ENCODE measurements around the gene PITX1.

The PITX1 gene

GRCh38 chr5:135030956-135031812, 2.8 kb downstream of the PITX1 start:
- H3K4me3 ChIP-seq (ENCODE audit: low read length): peak overlapping the region; percentile 100; the same call in 1 of the 2 replicates
- H3K36me3 ChIP-seq (replicated peaks; ENCODE audit: low read depth, low read length): no peaks in the 10 kb centered on the region
- H3K27me3 ChIP-seq (ENCODE audit: low read depth, low read length): no peaks in the 10 kb centered on the region
- no peak for TF ChIP-seq CTCF (IDR thresholded peaks at IDR 0.05; ENCODE audit: low read depth, low read length)
- no peak for TF ChIP-seq EZH2phosphoT487 (IDR thresholded peaks at IDR 0.05; ENCODE audit: low read depth)
- no peak overlapping the region for H3K27ac ChIP-seq (ENCODE audit: low read length)
- H3K79me2 ChIP-seq (ENCODE audit: low read length): peaks cover 45% of the 10 kb centered on the region
- peaks cover 12% of the 10 kb centered on the region for H3K4me1 ChIP-seq (ENCODE audit: low read length)
- peak overlapping the region; percentile 94 for H3K4me2 ChIP-seq (ENCODE audit: low read length)
- no peak overlapping the region for H2AFZ ChIP-seq (ENCODE audit: low read depth, low read length)
- H4K20me1 ChIP-seq (ENCODE audit: insufficient read depth, low read length): peaks cover 6% of the 10 kb centered on the region; the same call in 1 of the 2 replicates
- H3K9me3 ChIP-seq (ENCODE audit: insufficient read depth, low read length): no peaks in the 10 kb centered on the region
- no peak overlapping the region for H3K9ac ChIP-seq (ENCODE audit: low read length)

- peaks cover 6% of the 10 kb centered on the region; the same call in 1 of the 2 replicates for H4K20me1 ChIP-seq (ENCODE audit: insufficient read depth, low read length)
- H3K4me2 ChIP-seq (ENCODE audit: low read length): no peak overlapping the region
- H3K4me3 ChIP-seq (ENCODE audit: low read length): no peak overlapping the region
- no peak for TF ChIP-seq CTCF (IDR thresholded peaks at IDR 0.05; ENCODE audit: low read depth, low read length)
- TF ChIP-seq EZH2phosphoT487 (IDR thresholded peaks at IDR 0.05; ENCODE audit: low read depth): no peak
- H3K27me3 ChIP-seq (ENCODE audit: low read depth, low read length): no peaks in the 10 kb centered on the region
- H2AFZ ChIP-seq (ENCODE audit: low read depth, low read length): no peak overlapping the region
- H3K27ac ChIP-seq (ENCODE audit: low read length): no peak overlapping the region
- no peaks in the 10 kb centered on the region for H3K36me3 ChIP-seq (replicated peaks; ENCODE audit: low read depth, low read length)
- no peak overlapping the region for H3K9ac ChIP-seq (ENCODE audit: low read length)
- H3K79me2 ChIP-seq (ENCODE audit: low read length): peaks cover 45% of the 10 kb centered on the region
- no peaks in the 10 kb centered on the region for H3K9me3 ChIP-seq (ENCODE audit: insufficient read depth, low read length)
- peaks cover 12% of the 10 kb centered on the region for H3K4me1 ChIP-seq (ENCODE audit: low read length)
Observed at GRCh38 chr5:135030123-135030955, 3.7 kb downstream of the PITX1 start.

DNA sequence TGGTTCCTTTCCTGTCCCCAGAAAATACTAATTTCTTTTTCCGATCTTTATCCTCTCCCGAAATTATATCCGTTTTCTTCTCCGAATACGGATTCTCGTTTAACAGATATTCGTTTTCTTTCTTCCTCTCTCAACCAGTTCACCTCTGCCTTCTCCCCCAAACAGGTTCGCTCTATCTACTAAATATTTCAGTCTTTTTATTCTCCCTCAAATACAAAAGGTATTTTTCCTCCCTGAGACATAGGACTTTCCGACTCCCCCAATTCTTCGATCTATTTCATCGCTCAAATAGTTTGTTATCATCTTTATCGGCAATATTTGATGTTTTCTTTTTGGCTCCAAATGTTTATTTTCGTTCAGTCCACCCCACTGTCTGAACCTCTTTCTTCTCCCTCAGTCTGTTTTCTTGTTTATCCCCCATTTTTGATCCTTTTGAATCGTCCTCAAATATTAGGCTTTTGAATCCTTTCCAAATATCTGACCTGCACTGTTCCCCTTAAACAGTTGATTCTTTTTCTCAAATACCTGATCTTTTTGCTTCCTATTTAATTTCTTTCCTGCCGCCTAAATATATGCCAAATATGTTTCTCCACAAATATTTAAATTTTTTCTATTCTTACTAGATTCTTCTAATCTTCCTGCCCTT, 4.4 kb downstream of the PITX1 start:
- Histone ChIP-seq H3K79me2 (ENCODE audit: low read length) (peaks cover 42% of the 10 kb centered on the region), H3K4me2 (ENCODE audit: low read length) (no peak overlapping the region), H3K4me1 (ENCODE audit: low read length) (peaks cover 8% of the 10 kb centered on the region), H3K27me3 (ENCODE audit: low read depth, low read length) (no peaks in the 10 kb centered on the region), H3K9me3 (ENCODE audit: insufficient read depth, low read length) (no peaks in the 10 kb centered on the region), H3K27ac (ENCODE audit: low read length) (no peak overlapping the region), H3K4me3 (ENCODE audit: low read length) (no peak overlapping the region), H4K20me1 (ENCODE audit: insufficient read depth, low read length) (peaks cover 6% of the 10 kb centered on the region; the same call in 1 of the 2 replicates), H2AFZ (ENCODE audit: low read depth, low read length) (no peak overlapping the region), H3K36me3 (replicated peaks; ENCODE audit: low read depth, low read length) (no peaks in the 10 kb centered on the region), H3K9ac (ENCODE audit: low read length) (no peak overlapping the region)
- TF ChIP-seq EZH2phosphoT487 (IDR thresholded peaks at IDR 0.05; ENCODE audit: low read depth) (no peak), CTCF (IDR thresholded peaks at IDR 0.05; ENCODE audit: low read depth, low read length) (no peak)
